Measurements from ENCODE around the gene ZSCAN5A.
"Not testable (repeated sequence)": the region's sequence is repeated elsewhere in the genome, so short reads cannot be mapped to it uniquely, and the experiment has no call there.

ZSCAN5A gene

GRCh38 chr19:56222901-56223300, 91.7 kb downstream of the ZSCAN5A start:
- Histone ChIP-seq H3K4me1 (ENCODE audit: insufficient read depth, low read length) (no peaks in the 10 kb centered on the region), H3K9ac (ENCODE audit: low read length) (no peak overlapping the region), H3K27me3 (ENCODE audit: control insufficient read depth in 1 of 2, insufficient read depth in 2 of 2, low read length in 2 of 2) (peaks cover 0 to under 1% of the 10 kb centered on the region in 2 donors), H3K9me3 (ENCODE audit: low read length) (no peaks in the 10 kb centered on the region), H3K4me3 (ENCODE audit: low read depth in 1 of 2, low read length in 2 of 2) (no peak overlapping the region), H3K36me3 (ENCODE audit: insufficient read depth, low read length) (no peaks in the 10 kb centered on the region), H3K27ac (ENCODE audit: low read depth, low read length) (no peak overlapping the region)

- peaks cover 0 to 8% of the 10 kb centered on the region in 2 donors for H3K27me3 ChIP-seq (ENCODE audit: control insufficient read depth in 1 of 2, insufficient read depth in 2 of 2, low read length in 2 of 2)
- H3K36me3 ChIP-seq (ENCODE audit: insufficient read depth, low read length): no peaks in the 10 kb centered on the region
- H3K9ac ChIP-seq (ENCODE audit: low read length): no peak overlapping the region
- H3K4me1 ChIP-seq (ENCODE audit: insufficient read depth, low read length): no peaks in the 10 kb centered on the region
- no peak overlapping the region for H3K27ac ChIP-seq (ENCODE audit: low read depth, low read length)
- no peaks in the 10 kb centered on the region for H3K9me3 ChIP-seq (ENCODE audit: low read length)
- no peak overlapping the region for H3K4me3 ChIP-seq (ENCODE audit: low read depth in 1 of 2, low read length in 2 of 2)
Observed at GRCh38 chr19:56221851-56222250, 92.8 kb downstream of the ZSCAN5A start.

GRCh38 chr19:56221442-56221841, 93.2 kb downstream of the ZSCAN5A start:
- not testable (repeated sequence) for H3K4me1 ChIP-seq (ENCODE audit: insufficient read depth, low read length); H3K27me3 ChIP-seq (ENCODE audit: control insufficient read depth in 1 of 2, insufficient read depth in 2 of 2, low read length in 2 of 2); H3K9me3 ChIP-seq (ENCODE audit: low read length); H3K4me3 ChIP-seq (ENCODE audit: low read depth in 1 of 2, low read length in 2 of 2); H3K9ac ChIP-seq (ENCODE audit: low read length); H3K27ac ChIP-seq (ENCODE audit: low read depth, low read length); H3K36me3 ChIP-seq (ENCODE audit: insufficient read depth, low read length)

GRCh38 chr19:56218961-56219360, 95.7 kb downstream of the ZSCAN5A start:
- no peaks in the 10 kb centered on the region for H3K36me3 ChIP-seq (ENCODE audit: insufficient read depth, low read length)
- H3K4me3 ChIP-seq (ENCODE audit: low read depth in 1 of 2, low read length in 2 of 2): no peak overlapping the region

GRCh38 chr19:56217039-56217949, 97.3 kb downstream of the ZSCAN5A start:
- Histone ChIP-seq H3K9me3 (ENCODE audit: low read length) (no peaks in the 10 kb centered on the region), H3K36me3 (ENCODE audit: insufficient read depth, low read length) (no peaks in the 10 kb centered on the region), H3K27ac (ENCODE audit: low read depth, low read length) (no peak overlapping the region), H3K4me3 (ENCODE audit: low read depth in 1 of 2, low read length in 2 of 2) (peak overlapping the region in 1 of 2 donors; percentile 35), H3K9ac (ENCODE audit: low read length) (no peak overlapping the region), H3K4me1 (ENCODE audit: insufficient read depth, low read length) (no peaks in the 10 kb centered on the region), H3K27me3 (ENCODE audit: control insufficient read depth in 1 of 2, insufficient read depth in 2 of 2, low read length in 2 of 2) (peaks cover 0 to 8% of the 10 kb centered on the region in 2 donors)

More at GRCh38 chr19:56218961-56219360, 95.7 kb downstream of the ZSCAN5A start:
- no peak overlapping the region for H3K9ac ChIP-seq (ENCODE audit: low read length)
- H3K9me3 ChIP-seq (ENCODE audit: low read length): no peaks in the 10 kb centered on the region
- H3K4me1 ChIP-seq (ENCODE audit: insufficient read depth, low read length): no peaks in the 10 kb centered on the region
- no peak overlapping the region for H3K27ac ChIP-seq (ENCODE audit: low read depth, low read length)
- peaks cover 0 to 8% of the 10 kb centered on the region in 2 donors for H3K27me3 ChIP-seq (ENCODE audit: control insufficient read depth in 1 of 2, insufficient read depth in 2 of 2, low read length in 2 of 2)

- no peak overlapping the region for H3K27ac ChIP-seq (ENCODE audit: low read depth, low read length)
- no peaks in the 10 kb centered on the region for H3K4me1 ChIP-seq (ENCODE audit: insufficient read depth, low read length)
- no peaks in the 10 kb centered on the region for H3K36me3 ChIP-seq (ENCODE audit: insufficient read depth, low read length)
- no peak overlapping the region for H3K9ac ChIP-seq (ENCODE audit: low read length)
- no peaks in the 10 kb centered on the region for H3K27me3 ChIP-seq (ENCODE audit: control insufficient read depth in 1 of 2, insufficient read depth in 2 of 2, low read length in 2 of 2)
- H3K4me3 ChIP-seq (ENCODE audit: low read depth in 1 of 2, low read length in 2 of 2): no peak overlapping the region
- no peaks in the 10 kb centered on the region for H3K9me3 ChIP-seq (ENCODE audit: low read length)
Observed at GRCh38 chr19:56211718-56212117, 102.9 kb downstream of the ZSCAN5A start.

GRCh38 chr19:56210036-56210435, 104.6 kb downstream of the ZSCAN5A start:
- H3K9ac ChIP-seq (ENCODE audit: low read length); H3K27ac ChIP-seq (ENCODE audit: low read depth, low read length); H3K4me1 ChIP-seq (ENCODE audit: insufficient read depth, low read length); H3K27me3 ChIP-seq (ENCODE audit: control insufficient read depth in 1 of 2, insufficient read depth in 2 of 2, low read length in 2 of 2); H3K36me3 ChIP-seq (ENCODE audit: insufficient read depth, low read length); H3K4me3 ChIP-seq (ENCODE audit: low read depth in 1 of 2, low read length in 2 of 2); H3K9me3 ChIP-seq (ENCODE audit: low read length): not testable (repeated sequence)

GRCh38 chr19:56209091-56209490, 105.5 kb downstream of the ZSCAN5A start:
- Histone ChIP-seq H3K27me3 (ENCODE audit: control insufficient read depth in 1 of 2, insufficient read depth in 2 of 2, low read length in 2 of 2) (no peaks in the 10 kb centered on the region), H3K9ac (ENCODE audit: low read length) (no peak overlapping the region), H3K4me1 (ENCODE audit: insufficient read depth, low read length) (no peaks in the 10 kb centered on the region), H3K27ac (ENCODE audit: low read depth, low read length) (no peak overlapping the region), H3K4me3 (ENCODE audit: low read depth in 1 of 2, low read length in 2 of 2) (no peak overlapping the region), H3K36me3 (ENCODE audit: insufficient read depth, low read length) (no peaks in the 10 kb centered on the region), H3K9me3 (ENCODE audit: low read length) (no peaks in the 10 kb centered on the region)

- not testable (repeated sequence) for H3K9me3 ChIP-seq (ENCODE audit: low read length); H3K27ac ChIP-seq (ENCODE audit: low read depth, low read length); H3K9ac ChIP-seq (ENCODE audit: low read length); H3K4me1 ChIP-seq (ENCODE audit: insufficient read depth, low read length); H3K27me3 ChIP-seq (ENCODE audit: control insufficient read depth in 1 of 2, insufficient read depth in 2 of 2, low read length in 2 of 2); H3K4me3 ChIP-seq (ENCODE audit: low read depth in 1 of 2, low read length in 2 of 2); H3K36me3 ChIP-seq (ENCODE audit: insufficient read depth, low read length)
Observed at GRCh38 chr19:56207581-56207980, 107.1 kb downstream of the ZSCAN5A start.

GRCh38 chr19:56201973-56202372, 112.7 kb downstream of the ZSCAN5A start, which contains the start of gene ZSCAN5C:
TSS of gene ZSCAN5C (plus strand) at chr19:56202273. CDS start at chr19:56205914, 3,641 bp downstream.
- Histone ChIP-seq H3K36me3 (ENCODE audit: insufficient read depth, low read length) (no peaks in the 10 kb centered on the region), H3K27ac (ENCODE audit: low read depth, low read length) (no peak within 1 kb of the TSS), H3K27me3 (ENCODE audit: control insufficient read depth in 1 of 2, insufficient read depth in 2 of 2, low read length in 2 of 2) (no peaks in the 10 kb centered on the region), H3K9me3 (ENCODE audit: low read length) (no peaks in the 10 kb centered on the region), H3K4me3 (ENCODE audit: low read depth in 1 of 2, low read length in 2 of 2) (no peak within 1 kb of the TSS), H3K9ac (ENCODE audit: low read length) (no peak within 1 kb of the TSS), H3K4me1 (ENCODE audit: insufficient read depth, low read length) (no peaks in the 10 kb centered on the region)

GRCh38 chr19:56199687-56200086, 115.0 kb downstream of the ZSCAN5A start:
- no peaks in the 10 kb centered on the region for H3K27me3 ChIP-seq (ENCODE audit: control insufficient read depth in 1 of 2, insufficient read depth in 2 of 2, low read length in 2 of 2)
- no peak overlapping the region for H3K27ac ChIP-seq (ENCODE audit: low read depth, low read length)

GRCh38 chr19:56197646-56198045, 117.0 kb downstream of the ZSCAN5A start, which contains the start of gene ZSCAN5B:
TSS of gene ZSCAN5B (minus strand) at chr19:56197783. CDS start at chr19:56193052, 4,731 bp downstream.
- not testable (repeated sequence) for H3K9ac ChIP-seq (ENCODE audit: low read length); H3K27me3 ChIP-seq (ENCODE audit: control insufficient read depth in 1 of 2, insufficient read depth in 2 of 2, low read length in 2 of 2); H3K36me3 ChIP-seq (ENCODE audit: insufficient read depth, low read length); H3K9me3 ChIP-seq (ENCODE audit: low read length); H3K4me3 ChIP-seq (ENCODE audit: low read depth in 1 of 2, low read length in 2 of 2); H3K27ac ChIP-seq (ENCODE audit: low read depth, low read length); H3K4me1 ChIP-seq (ENCODE audit: insufficient read depth, low read length)

More at GRCh38 chr19:56199687-56200086, 115.0 kb downstream of the ZSCAN5A start:
- H3K9me3 ChIP-seq (ENCODE audit: low read length): no peaks in the 10 kb centered on the region
- no peak overlapping the region for H3K9ac ChIP-seq (ENCODE audit: low read length)
- no peaks in the 10 kb centered on the region for H3K4me1 ChIP-seq (ENCODE audit: insufficient read depth, low read length)
- H3K4me3 ChIP-seq (ENCODE audit: low read depth in 1 of 2, low read length in 2 of 2): no peak overlapping the region
- H3K36me3 ChIP-seq (ENCODE audit: insufficient read depth, low read length): no peaks in the 10 kb centered on the region
